ENCODE results near the gene C5orf15.
"Not testable (repeated sequence)": the region's sequence is repeated elsewhere in the genome, so short reads cannot be mapped to it uniquely, and the experiment has no call there.

The C5orf15 gene

DNA sequence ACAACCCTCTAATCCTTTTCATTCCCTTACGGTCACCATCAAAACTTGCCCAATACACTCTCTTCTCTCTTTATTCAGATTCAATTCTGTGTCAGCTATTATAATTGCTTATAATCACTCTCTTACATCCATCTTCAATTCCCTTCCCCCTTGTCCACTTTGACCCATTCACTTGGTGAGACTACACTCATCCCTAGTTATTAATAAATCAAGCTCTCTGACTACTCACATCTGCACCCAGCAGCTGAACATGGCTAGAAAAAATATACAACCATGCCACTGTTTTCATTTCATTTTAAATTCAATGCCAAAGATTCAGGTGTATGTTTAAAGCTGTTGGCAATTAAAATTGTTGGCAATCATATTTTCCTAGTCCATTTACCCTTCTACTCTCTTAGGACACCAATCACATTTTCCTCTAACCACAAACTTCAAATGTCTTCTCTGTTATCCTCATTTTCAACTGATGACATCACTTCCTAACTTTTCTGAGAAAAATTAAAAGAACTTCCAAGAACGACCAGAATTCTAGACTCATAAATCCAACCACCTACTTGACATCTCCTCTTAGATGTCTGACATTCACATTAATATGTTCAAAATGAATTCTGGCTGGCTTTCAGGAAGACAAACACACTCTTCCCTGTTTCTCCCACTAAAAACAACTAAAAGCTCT lies 5.5 kb downstream of the C5orf15 start:
- TF ChIP-seq, protein P1, sequence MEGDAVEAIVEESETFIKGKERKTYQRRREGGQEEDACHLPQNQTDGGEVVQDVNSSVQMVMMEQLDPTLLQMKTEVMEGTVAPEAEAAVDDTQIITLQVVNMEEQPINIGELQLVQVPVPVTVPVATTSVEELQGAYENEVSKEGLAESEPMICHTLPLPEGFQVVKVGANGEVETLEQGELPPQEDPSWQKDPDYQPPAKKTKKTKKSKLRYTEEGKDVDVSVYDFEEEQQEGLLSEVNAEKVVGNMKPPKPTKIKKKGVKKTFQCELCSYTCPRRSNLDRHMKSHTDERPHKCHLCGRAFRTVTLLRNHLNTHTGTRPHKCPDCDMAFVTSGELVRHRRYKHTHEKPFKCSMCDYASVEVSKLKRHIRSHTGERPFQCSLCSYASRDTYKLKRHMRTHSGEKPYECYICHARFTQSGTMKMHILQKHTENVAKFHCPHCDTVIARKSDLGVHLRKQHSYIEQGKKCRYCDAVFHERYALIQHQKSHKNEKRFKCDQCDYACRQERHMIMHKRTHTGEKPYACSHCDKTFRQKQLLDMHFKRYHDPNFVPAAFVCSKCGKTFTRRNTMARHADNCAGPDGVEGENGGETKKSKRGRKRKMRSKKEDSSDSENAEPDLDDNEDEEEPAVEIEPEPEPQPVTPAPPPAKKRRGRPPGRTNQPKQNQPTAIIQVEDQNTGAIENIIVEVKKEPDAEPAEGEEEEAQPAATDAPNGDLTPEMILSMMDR (conservative IDR thresholded peaks at IDR 0.05; ENCODE audit: low read length), result no peak
- H3K4me3 ChIP-seq (ENCODE audit: low read length), result no peak overlapping the region
- peak; percentile 72 for DNase-seq (ENCODE audit: low read depth)

GRCh38 chr5:133962131-133962530 lies 6.3 kb downstream of the C5orf15 start:
- TF ChIP-seq, protein P1 (conservative IDR thresholded peaks at IDR 0.05; ENCODE audit: low read length), result no peak
- no peak overlapping the region for H3K4me3 ChIP-seq (ENCODE audit: low read length)
- DNase-seq (ENCODE audit: low read depth), result no peak

DNA sequence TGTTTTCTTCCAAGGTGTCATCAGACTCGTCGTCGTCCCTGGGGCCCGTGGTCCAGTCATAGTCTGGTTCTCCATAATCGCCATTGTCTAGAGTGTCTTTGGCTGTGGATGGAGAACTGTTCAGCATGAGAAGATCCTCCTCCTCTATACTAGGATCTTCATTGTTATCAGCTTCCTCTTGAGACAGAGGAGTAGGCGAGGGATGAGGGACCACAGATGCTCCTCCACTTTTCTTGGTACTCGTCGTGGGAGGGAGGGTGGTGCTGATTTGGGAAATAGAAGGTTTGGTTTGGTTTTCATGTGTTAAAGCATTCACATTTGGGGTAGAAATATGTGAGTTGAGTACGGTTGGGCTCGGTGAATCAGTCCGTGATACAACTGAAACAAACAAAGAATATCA lies 8.8 kb downstream of the C5orf15 start:
- DNase-seq (ENCODE audit: low read depth), result no peak
- no peak overlapping the region for H3K4me3 ChIP-seq (ENCODE audit: low read length)
- TF ChIP-seq, protein P1 (conservative IDR thresholded peaks at IDR 0.05; ENCODE audit: low read length), result no peak

DNA sequence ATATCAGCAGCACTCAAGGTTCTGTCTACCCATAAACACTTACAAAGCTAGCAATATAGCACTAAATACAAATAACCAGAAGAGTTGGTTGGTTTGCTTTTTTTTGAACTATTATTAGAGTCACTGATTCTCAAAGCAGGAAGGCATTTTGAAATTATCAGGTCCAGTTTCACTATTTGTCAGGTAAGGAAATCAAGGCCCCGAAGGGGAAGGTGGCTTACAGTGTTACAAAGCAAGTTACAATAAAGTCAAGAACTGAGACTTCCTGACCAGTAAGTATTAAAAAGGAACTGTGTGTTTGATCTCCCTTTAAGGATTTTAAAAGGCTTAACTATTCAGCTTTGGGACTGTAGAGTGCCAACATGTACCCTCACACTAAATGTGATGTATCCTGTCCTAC lies 10.8 kb downstream of the C5orf15 start:
- H3K4me3 ChIP-seq (ENCODE audit: low read length), result no peak overlapping the region
- TF ChIP-seq, protein P1 (conservative IDR thresholded peaks at IDR 0.05; ENCODE audit: low read length), result no peak
- no peak for DNase-seq (ENCODE audit: low read depth)

GRCh38 chr5:133957080-133957479 lies 11.3 kb downstream of the C5orf15 start:
- DNase-seq (ENCODE audit: low read depth), result no peak
- TF ChIP-seq, protein P1 (conservative IDR thresholded peaks at IDR 0.05; ENCODE audit: low read length), result no peak
- no peak overlapping the region for H3K4me3 ChIP-seq (ENCODE audit: low read length)

- H3K4me3 ChIP-seq (ENCODE audit: low read length); DNase-seq (ENCODE audit: low read depth): not testable (repeated sequence)
Observed at GRCh38 chr5:133956196-133956595, 12.2 kb downstream of the C5orf15 start.

DNA sequence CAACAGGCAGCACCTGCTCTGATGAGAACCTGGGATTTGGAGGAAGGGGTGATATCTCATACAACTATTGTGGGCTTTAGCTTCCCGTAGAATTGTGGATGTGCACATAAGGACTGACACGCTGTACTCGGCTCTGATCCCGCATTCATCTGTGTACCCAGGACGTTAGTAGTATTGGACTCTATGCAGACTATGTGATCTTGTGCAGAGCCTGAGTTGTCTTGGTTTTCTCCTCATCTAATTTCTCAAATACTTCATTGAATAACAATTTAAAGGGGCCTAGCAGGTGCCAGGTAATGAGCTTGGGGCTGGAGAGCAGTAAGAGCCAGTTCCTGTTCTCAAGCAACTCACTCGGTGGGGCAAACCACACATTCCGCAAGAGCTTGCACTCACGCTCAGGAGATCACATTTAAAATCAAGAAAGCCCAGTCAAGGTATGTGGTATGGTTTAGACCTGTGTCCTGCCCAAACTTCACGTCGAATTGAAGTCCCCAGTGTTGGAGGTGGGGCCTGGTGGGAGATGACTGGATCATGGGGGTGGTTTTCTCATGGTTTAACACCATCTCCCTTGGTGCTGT lies 14.8 kb downstream of the C5orf15 start:
- no peak for DNase-seq (ENCODE audit: low read depth)
- TF ChIP-seq, protein P1 (conservative IDR thresholded peaks at IDR 0.05; ENCODE audit: low read length), result no peak
- H3K4me3 ChIP-seq (ENCODE audit: low read length), result no peak overlapping the region

Data from AG10803 (cell line).